NCI-H2196 (cell line): ENCODE results near the gene HK1.

ENCODE experiments used
- DNase-seq: peaks from one replicate; lab custom pipeline; 2025; ENCODE audit not compliant: unreplicated experiment; lab: John Stamatoyannopoulos, UW

The HK1 gene

DNA sequence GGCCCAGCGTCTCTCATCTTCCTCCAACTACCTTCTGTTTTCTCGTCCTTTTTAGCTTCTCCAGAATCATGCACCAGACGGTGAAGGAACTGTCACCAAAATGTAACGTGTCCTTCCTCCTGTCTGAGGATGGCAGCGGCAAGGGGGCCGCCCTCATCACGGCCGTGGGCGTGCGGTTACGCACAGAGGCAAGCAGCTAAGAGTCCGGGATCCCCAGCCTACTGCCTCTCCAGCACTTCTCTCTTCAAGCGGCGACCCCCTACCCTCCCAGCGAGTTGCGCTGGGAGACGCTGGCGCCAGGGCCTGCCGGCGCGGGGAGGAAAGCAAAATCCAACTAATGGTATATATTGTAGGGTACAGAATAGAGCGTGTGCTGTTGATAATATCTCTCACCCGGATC lies 122.6 kb downstream of the HK1 start:
- no peak for DNase-seq

DNA sequence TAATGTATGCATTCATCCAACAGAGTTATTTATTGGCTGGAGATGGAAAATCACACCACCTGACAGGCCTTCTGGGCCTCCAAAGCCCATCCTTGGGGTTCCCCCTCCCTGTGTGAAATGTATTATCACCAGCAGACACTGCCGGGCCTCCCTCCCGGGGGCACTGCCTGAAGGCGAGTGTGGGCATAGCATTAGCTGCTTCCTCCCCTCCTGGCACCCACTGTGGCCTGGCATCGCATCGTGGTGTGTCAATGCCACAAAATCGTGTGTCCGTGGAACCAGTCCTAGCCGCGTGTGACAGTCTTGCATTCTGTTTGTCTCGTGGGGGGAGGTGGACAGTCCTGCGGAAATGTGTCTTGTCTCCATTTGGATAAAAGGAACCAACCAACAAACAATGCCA lies 123.1 kb downstream of the HK1 start:
- no peak for DNase-seq

DNA sequence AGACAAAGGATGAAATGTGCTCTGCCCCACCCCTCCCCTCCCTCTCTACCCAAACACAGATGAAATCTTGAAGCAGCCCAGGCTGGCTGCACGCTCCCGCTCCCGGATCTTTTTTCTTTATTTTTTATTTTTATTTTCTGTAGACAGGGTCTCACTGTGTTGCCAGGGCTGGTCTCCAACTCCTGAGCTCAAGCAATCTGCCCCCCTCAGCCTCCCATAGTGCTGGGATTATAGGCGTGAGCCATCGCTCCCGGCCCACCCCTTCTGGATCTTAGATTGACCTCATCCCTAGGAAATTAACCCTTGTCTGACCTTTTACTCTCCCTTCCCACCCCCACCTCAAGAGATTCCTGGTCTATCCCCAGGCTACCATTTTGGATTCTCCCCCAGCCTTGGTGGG lies 124.1 kb downstream of the HK1 start:
- no peak for DNase-seq

DNA sequence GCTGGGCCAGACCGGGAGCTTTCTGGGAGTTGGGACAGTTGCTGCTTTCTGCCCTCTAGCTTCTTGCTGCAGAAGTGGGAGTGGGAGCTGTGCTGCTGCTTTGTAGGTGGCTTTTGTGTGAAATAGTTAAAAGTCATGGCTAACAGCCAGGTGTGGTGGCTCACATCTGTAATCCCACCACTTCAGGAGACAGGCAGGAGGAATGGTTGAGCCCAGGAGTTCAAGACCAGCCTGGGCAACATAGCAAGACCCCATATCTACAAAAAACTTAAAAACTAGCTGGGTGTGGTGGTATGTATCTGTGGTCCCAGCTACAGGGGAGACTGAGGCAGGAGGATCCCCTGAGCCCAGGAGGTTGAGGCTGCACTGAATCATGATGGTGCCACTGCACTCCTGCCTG lies 124.8 kb downstream of the HK1 start:
- DNase-seq: no peak

DNA sequence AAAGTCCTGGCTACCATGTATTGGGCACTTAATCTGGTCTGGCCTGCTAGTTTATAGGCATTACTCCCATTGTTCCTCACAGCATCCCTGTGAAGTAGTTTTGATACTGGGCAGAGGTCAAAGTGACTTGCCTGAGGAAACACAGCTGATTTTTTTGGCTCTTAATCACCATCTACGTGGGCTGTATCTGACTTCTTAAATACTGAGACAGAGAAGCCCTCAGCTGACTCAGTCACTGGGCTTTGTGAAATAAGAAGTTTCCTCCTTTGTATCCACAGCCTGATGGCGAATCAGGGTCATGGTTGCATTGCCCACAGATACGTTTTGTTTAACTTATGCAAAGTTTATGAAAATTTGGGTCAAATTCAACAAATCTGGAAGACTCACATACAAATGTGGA lies 125.2 kb downstream of the HK1 start:
- no peak for DNase-seq

DNA sequence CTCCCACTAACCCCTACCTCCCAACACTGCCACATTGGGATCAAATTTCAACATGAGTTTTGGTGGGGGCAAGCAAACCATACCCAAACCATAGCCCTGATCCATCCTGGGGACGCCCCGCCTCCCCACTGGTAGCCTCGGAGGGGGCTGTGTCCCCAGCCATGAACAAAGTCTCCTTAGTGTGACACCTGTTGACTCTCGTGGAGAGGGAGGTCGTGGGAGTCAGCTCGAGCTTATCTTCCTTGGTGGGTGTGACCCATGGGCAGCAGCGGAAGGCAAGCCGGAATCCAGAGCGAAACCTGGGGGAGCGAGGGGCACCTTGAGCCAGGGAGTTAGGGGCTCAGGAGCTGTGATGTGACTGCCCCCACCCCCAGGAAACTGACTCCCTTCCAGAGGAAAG lies 126.5 kb downstream of the HK1 start:
- no peak for DNase-seq

DNA sequence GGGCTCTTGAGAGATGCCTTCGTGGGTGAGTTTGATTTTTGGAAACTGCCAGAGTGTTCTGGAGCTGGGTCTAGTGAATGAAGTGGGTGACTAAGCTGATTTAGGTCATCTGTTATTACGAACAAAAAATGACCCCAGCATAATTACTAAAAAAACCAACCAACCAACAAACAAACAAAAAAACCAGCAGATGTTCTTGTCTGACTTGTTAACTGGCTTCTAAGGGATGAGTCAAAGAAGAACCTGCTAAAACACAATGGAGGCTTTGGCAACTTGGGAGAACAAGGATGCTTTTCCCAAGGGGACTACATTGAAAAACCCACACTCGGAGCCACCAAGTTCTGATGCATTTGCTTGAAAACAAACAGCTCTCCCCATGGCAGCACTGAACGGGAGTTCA lies 126.9 kb downstream of the HK1 start:
- no peak for DNase-seq

DNA sequence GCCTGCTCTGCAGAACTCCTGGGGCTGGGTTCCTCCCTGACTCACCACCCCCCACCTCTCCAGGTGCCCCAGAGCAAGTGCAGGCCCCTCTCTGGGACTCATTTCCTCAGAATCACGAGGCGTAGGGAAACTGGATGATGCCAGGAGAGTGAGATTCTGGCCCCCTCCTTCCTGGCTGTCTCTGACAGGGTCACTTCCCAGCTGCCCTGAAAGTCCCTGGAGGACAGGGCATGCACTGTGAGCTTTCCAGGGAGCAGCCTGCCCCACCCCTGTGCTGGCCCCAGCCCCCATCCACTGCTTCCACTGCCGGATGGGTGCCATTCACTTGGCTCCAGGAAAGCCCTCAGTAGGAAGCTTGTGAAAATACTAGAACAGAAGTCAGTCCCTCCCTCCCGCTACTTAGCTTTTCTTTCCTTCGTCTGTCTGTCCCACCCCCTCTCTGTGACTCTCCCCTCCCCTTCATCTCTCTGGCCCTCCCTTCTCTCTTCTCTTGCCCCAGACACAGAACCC lies 128.1 kb downstream of the HK1 start:
- DNase-seq: no peak

DNA sequence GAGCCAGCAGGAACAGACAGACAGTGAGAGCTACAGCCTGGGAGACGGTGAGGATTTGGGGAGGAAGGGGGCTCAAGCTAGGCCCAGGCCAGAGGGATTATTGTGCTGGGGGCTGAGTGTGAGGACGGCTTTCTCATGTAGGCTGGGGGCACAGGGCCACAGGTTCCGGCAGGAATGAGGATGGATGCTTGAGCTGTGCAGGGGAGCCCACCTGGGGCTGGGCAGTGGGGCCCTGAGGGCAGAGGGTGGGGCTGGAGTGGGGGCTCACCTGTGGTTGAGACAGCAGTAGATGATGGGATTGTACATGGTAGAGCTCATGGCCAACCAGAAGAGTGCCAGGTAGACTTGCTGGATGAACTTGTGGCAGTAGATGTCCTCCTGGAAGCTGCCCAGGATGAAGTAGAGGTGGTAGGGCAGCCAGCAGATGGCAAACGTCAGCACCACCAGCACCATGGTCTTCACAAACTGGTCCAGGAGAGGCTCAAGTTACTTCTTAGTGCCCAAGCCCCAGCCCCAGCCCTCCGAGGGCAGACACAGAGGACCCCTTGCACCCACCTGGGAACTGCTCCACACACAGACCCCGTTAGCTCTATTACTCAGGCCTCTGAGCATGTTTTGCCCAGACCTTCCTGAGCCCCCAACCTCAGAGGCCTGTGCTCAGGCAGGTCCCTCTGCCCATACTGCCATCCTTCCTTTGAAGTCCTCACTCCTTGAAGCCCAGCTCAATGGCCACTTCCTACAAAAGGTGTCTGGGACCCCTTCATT lies 128.7 kb downstream of the HK1 start:
- DNase-seq: no peak

DNA sequence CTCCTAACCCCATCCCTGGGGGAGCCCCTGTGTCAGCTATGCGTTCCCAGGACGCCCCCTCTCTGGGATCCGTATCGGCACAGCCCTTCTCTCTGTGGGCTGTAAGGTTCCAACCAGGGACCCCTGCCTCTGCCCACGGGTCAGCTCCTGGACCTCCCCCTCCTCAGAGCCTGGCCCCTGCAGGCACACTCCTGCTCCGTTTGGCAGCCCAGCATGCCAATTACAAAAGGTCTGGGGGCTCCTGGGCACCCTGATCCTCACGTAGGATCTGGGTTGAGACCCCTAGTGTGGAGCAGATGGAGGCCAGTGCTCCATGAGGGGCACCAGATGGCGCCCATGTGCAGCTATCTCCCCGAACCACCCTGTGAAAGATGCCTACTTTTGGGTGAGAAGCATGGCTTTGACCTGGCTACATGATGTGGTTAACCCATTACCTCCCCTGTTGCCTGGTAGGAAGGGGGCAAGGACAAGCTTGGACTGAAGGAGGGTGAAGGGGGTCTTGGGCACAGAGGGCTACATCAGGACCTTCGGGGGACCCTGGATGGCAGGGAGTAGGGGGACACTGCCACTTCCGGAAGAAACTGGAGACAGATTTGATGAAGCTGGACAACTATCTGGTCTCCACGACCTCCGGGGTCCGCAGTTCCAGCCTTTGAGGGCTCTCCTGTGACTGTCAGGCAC lies 129.5 kb downstream of the HK1 start:
- DNase-seq: no peak

DNA sequence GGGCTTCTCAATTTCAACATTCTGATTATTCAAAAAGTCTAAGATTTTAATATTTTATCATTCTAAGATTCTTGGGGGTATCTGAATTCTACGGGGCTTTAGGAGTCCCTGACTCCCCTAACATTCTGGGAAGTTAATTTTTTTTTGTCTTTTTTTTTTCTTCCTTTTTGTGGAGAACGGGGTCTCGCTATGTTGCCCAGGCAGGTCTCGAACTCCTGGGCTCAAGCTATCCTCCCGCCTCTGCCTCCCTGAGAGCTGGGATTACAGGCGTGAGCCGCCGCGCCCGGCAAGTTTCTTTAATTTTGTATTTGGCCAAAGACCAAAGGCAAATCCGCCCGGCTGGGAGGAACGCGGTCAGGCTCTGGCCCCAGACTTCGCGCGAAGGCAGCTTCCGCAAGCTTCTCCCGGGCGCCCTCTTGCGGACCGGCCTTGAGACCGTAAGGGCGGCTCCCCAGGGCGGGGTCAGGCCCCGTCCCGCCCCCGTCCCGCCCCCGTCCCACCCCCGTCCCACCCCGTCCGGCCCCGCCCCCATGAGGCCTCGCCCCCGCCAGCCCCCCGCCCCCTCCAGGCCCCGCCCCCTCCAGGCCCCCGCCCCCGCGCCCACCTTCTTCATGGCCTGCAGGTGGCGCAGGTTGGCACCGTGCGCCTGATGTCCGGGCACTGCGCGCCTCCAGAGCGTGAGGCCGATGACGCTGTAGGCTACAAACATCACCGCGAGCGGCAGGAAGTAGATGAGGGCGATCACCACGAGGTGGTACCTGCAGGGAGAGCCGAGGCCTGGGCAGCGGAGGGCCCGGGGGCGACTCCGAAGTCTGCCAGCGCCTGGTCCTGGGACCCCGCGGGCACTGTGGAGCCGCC lies 130.3 kb downstream of the HK1 start:
- peak; percentile 85 for DNase-seq

DNA sequence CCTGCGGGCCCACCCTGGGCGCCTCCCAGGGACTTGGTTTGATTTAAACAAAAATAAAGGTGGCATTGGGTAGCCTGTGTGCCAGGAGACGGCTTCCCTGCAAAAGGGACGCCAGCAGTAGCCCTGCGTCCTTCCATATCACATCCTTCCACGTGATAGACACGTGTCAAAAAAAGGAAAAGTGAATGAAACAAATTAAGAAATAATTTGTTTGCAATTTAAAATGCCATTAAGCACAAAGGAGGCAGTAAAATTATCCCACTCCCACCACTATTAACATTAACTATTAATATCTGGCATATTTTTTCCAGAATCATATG lies 130.8 kb downstream of the HK1 start:
- DNase-seq: no peak

DNA sequence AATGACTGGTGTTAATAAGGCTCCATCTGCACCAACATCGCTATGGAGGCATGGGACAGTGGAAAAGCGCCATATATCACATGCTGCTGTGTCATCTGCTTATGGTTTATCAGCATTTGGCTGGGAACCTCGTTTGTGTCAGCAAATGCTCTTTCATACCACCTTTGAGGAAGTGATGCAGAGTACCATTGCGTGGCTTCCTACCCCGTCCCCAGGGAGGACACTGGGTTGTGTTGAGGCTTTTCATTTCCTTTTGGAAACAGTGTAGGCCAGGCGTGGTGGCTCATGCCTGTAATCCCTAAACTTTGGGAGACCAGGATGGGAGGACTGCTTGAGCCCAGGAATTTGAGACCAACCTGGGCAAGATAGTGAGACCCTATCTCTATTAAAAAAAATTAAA lies 131.7 kb downstream of the HK1 start:
- DNase-seq: no peak

DNA sequence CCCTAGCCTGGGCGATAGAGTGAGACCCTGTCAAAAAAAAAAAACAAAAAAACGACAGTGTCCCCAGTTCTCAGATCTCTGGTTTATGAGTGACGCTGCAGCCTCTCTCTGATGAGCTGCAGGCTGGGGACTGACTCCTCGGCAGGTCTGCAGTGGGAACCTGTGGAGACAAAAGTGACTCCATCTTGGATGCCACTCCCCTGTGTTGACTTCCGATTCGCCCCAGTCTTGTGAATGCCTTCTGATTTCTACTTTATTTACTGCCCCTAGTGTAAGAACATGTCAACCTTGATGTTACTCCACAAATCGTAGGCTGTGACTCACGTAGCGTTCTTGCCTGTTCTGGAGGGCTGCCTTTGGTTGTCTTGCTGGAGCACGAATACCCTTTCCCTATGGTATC lies 132.2 kb downstream of the HK1 start:
- DNase-seq: no peak

DNA sequence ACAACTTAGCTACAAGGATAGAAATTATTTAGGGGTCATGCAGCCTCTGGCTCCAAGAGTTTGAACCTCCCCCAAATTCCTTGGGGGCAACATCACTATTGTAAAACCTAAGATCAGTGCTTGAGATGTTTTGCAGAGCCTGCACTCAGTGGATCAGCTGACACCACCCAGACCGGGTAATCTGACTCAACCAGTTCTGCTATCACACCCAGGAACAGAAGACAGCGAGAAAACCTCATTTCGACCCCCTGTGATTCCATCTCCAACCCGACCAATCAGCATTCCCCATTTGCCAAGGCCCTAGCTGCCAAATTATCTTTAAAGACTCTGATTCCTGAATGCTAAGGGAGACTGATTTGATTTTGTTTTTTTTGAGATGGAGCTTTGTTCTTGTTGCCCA lies 133.2 kb downstream of the HK1 start:
- no peak for DNase-seq

DNA sequence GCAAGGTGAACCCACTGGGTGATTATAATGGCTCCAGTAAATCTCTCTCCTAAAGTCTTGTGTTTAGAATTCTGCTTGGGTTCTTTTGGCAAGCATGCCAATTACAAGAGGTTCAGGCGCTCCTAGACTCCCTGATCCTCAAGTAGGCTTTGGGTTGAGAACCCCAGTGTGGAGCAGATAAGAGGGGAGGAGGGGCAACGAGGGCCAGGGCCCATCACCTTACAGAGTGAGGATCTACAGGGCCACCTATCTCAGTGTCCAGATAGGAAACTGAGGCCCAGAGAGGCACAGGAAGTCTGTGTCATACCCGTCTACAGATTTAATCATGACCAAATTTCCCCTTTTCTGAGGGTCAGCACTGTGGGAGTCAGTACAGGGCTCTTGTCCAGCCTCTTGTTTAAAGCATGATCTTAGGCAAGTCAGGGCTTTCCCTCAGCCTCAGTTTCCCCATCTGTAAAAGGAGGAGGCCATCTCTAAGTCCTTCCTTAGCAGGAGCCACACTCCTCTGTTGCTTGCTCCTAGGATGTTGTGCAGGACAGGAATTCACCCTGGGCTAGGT lies 134.0 kb downstream of the HK1 start:
- DNase-seq: no peak

DNA sequence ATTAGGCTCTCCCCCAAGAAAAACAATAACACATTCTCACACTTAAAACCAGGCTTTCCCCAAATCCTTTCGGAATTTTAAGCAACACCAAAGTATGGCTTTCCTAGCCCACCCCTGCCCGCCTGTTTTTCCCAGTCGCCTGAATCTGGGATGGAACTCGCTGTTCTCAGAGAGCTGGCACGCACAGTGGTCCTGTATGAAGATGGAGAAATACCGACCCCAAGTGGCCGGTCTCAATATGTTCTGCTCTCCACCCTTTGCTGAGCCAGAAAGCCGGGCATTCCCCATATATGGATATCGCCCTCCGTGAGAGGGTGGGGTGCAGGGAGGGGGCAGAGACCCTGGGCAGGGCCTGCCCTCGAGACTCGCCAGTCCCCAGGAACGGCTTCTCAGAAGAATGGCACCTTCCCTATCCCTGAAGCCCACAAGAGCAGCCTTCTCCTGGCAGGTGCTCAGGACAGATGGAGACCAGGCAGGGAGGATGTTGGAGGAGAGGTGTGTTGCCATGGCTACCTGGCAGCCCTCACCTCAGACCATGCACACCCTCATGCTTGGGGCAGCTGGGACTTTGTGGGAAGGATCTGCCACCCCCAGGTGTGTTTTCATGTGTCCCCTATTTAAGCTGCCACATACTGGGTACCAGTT lies 135.0 kb downstream of the HK1 start:
- peak; percentile 21 for DNase-seq

DNA sequence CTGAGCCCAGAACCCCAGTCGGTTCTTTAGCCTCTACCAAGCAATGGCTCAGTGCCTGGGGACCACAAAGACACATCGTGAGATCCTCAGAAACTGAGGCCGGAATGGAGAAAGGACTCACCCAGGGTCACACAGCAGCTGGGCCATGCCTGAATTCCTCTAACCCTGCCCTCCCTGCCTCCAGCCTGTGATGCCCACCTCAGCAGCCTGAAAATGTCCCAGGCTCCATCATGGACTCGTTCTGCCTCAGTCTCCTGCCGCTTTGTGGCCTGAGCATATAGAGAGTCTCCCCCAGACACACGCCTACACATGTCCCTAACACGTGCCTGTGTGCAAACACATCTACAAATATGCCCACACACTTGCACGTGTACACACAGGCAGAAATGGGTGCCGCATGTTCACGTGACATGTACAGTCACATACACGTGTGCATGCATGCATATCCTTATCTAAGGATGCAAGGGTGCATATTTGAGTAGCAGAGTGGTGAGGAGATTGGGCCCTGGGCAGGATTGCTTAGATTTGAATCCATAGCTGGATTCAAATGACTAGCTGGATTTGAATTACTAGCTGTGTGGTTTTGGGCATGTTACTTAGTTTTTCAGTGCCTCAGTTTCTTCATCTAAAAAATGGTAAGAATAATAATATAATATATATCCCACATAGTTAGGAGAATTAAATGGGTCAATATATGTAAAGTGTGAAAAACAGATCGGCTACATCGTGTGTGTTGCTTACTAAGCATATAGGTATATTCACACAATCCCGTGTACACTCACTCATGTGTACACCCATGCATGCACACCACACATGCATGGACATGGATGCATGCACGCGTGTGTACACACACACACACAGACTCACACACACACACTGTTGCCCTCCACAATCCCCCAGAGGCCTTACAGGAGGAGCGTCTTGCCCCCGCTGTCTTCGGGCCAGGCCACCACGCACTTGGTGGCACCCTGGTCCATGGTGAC lies 136.0 kb downstream of the HK1 start:
- DNase-seq: no peak

DNA sequence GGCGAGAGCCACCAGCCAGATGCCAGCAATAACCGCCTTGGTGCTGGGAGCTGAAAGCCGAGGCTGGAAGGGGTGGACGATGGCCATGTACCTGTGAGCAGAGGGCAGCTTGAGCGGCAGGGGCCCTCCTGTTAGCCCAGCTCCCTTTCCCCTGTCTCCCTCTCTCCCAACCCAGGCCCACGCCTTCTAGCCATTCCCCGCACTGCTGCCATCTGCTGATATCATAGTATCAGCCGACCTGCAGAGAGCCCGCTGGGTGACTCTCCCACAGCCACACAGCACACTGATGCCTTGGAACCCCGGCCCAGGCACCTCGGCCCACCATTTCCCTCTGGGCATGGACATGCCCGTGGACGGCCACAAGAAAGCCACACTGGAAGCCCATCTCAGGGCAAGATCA lies 136.8 kb downstream of the HK1 start:
- no peak for DNase-seq

DNA sequence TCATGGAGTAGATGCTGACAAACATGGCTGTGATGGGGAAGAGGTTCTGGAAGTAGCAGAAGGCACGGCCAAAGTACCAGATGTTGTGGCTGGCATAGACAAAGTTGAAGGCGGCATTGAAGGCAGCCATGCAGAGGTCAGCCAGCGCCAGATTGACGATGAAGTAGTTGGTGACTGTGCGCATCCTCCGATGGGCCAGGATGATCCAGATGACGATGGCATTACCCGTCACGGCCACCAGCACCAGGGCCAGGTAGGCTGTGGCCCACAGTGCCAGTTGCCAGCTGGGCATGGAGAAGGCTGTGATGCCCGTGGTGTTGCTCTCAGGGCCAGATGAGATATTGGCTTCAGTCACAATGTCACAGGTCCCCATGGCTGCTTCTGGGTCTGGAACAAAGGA lies 137.7 kb downstream of the HK1 start:
- DNase-seq: no peak
